HG02943 (cell line): ENCODE results near the gene ADAMTS4.

ENCODE experiments used
- ATAC-seq: cut with Tn5 transposase; IDR thresholded peaks from one replicate; pipeline ENCODE4 v1.9.1; 2021; ENCODE audit warnings: mild to moderate bottlenecking, low read depth, moderate library complexity; ENCODE audit not compliant: unreplicated experiment

ADAMTS4 gene

DNA sequence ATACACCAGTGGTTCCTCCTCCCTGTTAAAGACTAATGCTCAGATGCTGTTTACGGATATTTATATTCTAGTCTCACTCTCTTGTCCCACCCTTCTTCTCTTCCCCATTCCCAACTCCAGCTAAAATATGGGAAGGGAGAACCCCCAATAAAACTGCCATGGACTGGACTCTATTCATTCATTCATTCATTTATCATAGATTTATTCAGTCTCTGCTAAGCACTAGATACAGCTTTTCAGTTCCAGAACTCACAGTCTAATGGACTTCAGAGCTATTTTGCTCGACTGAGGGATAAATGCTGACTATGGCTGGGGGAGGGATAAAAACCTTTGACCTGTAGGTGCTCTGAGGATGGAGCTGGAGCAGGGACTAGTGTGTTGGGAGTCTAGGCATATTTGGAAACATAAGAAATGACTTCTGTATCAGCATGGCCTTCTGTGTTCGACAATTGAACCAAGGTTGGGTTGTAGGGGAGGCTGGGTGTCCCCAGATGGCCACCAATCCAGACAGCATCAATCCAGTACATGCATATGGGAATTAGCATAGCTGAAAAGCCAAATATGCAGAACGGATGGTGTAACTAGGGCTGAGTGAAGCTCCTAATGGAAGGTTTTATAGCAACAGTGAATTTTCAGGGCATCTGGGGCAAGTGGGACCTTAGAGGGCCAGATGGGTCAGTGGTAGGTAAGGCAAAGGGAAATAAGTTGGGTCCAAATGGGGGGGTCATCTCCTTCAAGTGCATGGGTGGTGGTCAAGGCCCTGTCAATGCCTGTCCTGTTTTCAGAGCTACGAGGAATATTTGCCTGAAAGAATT lies 20.4 kb upstream of the ADAMTS4 start:
- ATAC-seq = no peak

DNA sequence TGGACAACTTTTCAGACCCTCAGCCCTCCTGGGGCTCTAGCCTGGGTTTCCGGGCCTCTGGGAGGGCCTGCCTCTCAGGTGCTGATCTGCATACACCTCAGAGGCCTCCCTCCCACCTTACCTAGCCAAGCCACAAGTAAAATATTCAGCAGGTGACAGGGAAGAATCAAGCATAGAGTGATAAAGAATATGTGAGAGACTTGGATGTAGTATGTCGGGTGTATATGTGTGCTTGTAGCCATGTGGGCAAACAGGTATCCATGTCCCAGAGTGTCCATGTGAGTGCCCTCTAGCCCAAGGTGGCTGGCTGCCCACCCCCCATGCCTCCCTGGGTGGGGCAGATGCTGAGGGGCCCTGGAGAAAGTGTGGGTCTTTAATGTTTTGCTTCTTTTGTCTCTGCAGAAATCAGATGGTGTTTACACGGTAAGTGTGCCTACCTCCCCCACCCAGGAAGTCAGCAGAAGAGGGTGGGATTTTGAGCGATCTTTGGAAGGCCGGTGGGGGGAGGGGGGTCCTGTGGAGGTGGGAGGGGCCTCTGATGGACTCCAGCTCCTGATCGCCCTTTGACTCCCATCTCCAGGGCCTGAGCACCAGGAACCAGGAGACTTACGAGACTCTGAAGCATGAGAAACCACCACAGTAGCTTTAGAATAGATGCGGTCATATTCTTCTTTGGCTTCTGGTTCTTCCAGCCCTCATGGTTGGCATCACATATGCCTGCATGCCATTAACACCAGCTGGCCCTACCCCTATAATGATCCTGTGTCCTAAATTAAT lies 19.6 kb upstream of the ADAMTS4 start:
- no peak for ATAC-seq

DNA sequence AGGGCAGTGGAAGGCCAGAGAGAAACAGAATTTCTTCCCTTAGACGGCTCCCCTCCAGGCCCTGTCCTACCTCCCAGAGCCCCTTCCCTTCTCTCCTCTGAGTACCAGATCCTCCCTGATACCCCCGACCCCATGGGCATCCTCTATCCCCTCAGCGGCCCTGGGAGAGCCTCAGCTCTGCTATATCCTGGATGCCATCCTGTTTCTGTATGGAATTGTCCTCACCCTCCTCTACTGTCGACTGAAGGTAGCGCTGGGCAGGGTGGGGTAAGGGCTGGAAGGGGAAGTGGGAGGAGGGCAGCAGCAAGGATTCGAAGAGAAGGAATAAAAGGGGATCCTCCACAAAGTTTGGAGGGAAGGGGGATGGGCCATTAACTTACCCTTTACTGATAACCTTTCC lies 19.0 kb upstream of the ADAMTS4 start:
- ATAC-seq = no peak

GRCh38 chr1:161216945-161217712 lies 18.3 kb upstream of the ADAMTS4 start:
- ATAC-seq = peak; percentile 74

DNA sequence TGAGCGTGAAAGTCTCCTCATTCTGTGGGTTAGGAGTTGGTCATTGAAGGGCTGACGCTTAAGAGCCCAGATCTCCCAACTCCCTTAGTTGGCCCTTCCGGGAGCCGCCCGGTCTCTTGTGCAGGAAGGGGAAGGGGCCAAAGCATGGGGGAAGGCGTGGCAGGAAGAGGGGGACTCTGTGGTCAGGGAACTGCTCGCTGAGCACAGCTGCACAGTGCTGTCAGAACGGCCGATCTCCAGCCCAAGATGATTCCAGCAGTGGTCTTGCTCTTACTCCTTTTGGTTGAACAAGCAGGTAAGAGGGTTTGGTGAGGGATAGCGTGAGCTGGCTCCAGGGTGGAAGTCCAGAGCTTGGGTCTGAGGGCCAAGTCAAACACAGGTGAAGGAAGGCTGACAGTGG lies 16.2 kb upstream of the ADAMTS4 start, which contains the start of gene FCER1G:
Gene FCER1G (plus strand): TSS at position 220 of the 400 bp plus-strand sequence. CDS start 27 bp downstream, at position 247.
- no peak for ATAC-seq

DNA sequence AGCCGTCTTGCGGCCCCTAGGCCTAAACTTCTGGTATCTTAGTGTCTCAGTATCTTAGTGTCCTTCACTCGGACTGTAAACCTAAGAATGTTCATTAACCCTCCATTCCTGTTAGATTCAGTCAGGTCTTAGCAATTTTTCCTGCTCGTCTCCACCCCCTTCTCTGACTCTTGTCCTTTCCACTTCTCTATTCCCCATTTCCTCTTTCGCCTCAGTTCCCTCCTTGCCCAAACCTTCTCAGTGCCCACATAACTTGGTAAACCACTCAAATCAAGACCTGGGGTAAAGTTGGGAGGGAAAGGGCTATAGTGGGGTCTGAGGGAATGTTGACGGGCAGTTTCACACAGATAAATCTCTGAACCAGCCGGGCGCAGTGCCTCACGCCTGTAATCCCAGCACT lies 15.5 kb upstream of the ADAMTS4 start:
- no peak for ATAC-seq

DNA sequence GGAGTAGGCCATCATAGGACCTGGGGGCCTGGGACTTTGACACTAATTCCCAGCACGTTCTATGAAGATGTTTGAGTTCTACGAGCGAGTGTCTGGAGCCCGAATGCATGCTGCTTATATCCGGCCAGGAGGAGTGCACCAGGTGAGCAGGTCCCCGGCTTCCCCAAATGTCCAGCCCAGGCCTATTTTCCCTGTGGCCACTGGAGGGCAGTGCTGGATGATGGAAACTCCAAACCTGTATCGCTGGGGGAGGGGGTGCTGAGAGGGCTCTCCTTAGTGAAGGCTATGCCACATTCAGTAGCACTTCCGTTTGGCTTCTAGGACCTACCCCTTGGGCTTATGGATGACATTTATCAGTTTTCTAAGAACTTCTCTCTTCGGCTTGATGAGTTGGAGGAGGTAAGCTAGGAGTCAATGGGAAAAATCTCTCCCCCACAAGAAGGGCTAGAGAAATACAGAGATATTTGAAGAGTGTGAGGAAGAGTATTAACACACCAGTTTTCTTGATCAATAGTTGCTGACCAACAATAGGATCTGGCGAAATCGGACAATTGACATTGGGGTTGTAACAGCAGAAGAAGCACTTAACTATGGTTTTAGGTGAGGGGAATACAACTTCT lies 11.0 kb upstream of the ADAMTS4 start:
- ATAC-seq = no peak

DNA sequence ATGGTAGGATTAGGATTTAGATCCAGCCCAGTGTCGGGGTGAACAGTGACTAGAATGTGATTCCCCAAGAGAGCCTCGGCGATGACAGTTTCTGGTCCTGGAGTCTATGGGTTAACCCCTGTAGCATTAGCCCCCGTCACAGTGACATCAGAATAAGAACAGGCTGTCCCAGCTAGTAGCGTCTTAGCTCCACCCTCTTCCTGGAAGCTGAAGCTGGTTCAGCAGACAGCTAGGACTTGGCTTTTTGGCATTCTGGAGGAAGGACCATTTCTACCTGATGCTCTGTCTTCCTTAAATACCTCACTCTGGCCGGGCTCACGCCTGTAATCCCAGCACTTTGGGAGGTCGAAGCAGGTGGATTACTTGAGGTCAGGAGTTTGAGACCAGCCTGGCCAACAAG lies 8.3 kb upstream of the ADAMTS4 start:
- ATAC-seq = no peak

DNA sequence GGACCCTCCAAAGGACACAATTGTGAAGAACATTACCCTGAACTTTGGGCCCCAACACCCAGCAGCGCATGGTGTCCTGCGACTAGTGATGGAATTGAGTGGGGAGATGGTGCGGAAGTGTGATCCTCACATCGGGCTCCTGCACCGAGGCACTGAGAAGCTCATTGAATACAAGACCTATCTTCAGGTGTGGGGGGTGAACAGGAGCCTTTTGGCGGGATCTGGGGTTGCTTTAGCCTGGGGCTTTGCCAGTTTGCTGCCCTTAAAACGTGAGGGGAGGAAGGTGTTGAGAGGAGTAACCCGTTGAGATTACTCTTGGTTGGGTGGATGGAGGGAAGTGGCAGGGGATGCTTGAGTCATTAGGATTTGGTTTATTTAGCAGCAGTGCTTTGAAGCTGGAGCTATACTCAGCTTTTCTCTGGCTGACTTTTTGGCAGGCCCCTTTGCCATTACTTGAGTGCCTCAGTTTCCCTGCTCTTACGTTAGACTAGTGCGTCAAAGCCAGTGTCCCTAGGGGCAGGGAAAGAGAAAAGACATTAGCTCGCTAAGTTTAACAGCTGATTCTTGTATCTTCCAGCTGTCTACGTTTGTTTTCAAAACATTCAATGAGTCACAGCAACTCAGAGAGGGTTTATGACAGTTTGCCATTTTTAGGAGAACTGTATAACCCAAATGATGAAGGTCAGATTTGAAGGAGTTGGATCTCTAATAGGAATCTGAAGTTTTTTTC lies 7.7 kb upstream of the ADAMTS4 start:
- no peak for ATAC-seq

DNA sequence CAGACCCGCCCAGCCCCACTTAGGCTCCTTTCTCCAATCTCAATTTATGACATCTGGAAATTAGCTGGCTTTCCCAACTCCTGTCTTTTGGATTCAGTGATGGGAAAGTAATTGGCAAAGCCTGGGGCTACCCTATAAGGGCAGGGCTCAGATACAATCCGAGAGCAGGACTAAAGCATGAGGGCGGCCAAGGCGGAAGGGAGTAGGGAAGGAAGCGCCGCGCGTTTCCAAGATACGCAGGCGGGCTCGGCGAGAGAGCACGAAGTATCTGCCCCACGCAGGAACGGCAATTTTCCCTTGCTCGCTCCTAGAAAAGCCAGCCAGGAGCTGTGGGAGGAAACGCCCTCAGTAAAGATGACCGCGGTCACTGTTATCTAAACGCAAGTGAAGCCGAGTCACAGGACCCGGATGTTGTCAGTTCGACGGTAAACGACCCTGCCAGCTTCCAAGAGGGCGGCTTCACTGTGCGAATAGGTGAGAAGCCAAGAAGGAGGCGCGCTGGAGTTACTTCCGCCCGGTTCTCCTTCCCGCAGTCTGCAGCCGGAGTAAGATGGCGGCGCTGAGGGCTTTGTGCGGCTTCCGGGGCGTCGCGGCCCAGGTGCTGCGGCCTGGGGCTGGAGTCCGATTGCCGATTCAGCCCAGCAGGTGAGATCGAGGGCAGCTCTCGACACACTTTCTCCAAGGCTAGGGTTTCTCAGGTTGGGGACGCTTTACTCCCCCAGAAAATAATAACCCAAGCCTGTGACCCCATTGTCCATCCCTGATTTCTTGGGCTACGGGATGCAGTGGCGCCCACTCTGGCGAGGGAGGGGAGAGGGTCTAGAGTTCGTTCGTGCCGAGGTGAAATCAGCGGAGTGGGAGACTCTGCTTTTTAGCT lies 3.2 kb upstream of the ADAMTS4 start, which contains the start of gene NDUFS2:
Gene NDUFS2 (plus strand): TSS at position 532 of the 877 bp plus-strand sequence. CDS start 19 bp downstream, at position 551.
- peak; percentile 89 for ATAC-seq

DNA sequence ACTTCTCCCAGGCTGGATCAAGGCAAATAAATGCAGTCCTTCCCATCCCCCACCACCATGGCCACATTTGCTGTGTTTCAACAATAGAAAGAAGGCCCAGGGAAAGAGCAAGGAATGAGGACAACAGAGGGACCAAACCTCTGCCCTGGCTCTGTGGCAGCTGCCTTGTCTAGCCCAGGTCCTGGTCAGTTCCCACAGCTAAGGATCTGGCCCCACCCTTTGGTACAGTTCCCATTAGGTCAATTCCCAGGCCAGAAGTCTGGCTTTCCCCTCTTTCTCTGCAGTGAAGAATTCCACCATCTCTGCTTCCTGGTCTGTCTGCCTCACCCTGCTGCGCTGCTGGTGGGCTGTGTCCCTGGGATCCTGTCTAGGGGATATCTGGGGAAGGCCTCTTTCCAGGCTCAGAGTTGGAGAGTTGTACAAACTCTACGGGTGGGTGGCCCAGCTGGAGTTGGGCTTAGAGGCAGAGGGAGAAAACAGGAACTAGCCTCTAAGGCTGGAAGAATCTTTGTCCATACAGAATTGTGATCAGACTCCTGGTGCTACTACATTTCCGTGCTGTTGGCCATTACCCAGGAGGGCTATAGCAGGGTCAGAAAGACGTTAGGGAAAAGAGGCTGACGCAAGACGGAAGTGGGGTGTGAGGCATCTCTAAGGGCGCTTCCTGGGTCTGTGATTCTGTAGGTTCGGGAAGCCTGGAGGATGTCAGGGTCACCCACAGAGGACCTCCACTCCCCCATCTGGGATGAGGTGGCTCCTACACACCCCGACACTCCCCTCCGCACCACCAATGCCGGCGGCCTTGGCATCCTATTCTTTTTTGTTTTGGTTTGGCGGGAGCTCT lies 2.4 kb upstream of the ADAMTS4 start:
- ATAC-seq = no peak

GRCh38 chr1:161200421-161200991 lies 1.7 kb upstream of the ADAMTS4 start:
- no peak for ATAC-seq

DNA sequence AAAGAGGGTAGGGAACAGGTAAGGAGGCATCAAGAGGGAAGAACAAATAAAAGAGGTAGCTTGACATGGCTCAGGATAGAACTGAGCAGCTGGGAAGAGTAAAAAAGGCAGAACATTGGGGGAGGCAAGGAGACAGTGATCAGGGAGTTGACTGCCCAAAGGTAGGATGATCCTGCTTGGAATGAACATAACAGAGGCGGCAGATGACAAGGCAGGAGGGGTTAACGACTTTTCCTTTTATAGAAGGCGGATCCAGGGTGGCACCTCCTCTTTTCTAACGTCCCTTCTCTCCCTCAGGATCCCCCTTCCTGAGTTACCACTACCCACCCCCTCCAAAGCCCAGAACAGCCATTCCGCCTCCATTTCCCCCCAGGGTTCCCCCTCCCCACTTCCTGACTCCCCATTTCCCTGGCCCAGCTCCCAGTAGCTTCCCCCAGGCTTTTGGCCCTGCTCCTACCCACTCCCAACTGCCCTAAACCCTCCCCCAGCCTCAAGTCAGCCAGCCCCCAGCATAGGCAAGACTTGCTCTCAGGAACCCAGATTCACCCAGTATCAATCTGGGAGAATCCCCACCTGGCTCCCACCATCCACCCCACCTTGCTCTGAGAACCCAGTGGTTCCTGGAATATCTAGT lies 769 bp upstream of the ADAMTS4 start:
- ATAC-seq = no peak

GRCh38 chr1:161198194-161198896 lies 509 bp downstream of the ADAMTS4 start:
- no peak for ATAC-seq

DNA sequence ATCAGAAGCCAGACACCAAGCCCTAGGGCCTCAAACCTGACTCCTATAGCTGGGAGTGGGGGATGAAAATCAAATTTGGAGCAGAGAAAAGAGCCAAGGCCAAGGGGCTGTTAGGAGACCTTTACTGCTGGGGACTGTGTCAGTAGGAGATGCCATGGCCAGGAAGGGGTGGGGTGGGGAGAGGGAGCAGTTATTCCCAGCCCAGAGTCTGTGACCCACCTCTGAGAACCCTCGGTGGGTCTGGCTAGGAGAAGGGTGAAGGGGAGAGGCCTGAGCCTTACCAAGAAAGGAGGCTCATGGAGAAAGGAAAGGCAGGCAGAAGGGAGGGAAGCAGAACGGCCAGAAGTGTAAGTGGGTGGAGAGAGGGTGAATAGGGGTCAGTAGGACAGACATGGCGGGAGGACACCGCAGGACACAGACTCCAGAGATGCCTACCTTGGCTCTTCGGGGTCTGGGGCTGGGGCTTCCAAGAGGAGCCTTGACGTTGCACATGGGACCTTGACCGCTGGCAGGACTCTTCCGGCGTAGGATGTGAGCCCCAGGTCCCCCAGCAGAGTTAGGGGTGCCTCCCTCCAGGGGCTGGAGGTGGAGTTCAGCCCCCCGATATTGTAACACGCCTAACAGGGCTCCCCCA lies 1.2 kb downstream of the ADAMTS4 start:
- no peak for ATAC-seq
